GM21786 (cell line): ENCODE data around the gene FCAMR.

Experiments used
- ATAC-seq: cut with Tn5 transposase; IDR thresholded peaks from one replicate; pipeline ENCODE4 v1.9.1; 2021; ENCODE audit not compliant: unreplicated experiment

FCAMR gene

DNA sequence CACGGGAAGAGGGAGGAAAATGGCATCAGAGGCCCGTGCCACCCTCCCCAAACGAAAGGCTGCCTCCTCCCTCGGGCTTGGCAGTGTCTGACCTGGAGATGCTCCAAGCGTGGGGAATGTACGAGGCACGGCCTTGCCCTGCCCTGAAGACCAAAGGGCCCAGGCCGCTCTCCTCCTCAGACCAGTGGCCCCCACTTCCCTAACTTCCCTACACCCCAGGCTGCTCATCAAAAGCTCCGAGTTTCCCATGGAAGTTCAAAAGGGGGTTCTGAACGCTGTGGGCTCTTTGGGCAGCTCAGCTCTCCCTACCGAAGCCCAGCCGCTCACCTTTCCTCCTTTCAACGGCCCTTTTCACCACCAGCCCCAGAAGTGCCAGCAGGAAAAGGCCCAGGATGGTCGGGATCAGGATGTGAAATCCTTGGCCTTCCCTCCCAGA lies 60.4 kb downstream of the FCAMR start:
- ATAC-seq: no peak

DNA sequence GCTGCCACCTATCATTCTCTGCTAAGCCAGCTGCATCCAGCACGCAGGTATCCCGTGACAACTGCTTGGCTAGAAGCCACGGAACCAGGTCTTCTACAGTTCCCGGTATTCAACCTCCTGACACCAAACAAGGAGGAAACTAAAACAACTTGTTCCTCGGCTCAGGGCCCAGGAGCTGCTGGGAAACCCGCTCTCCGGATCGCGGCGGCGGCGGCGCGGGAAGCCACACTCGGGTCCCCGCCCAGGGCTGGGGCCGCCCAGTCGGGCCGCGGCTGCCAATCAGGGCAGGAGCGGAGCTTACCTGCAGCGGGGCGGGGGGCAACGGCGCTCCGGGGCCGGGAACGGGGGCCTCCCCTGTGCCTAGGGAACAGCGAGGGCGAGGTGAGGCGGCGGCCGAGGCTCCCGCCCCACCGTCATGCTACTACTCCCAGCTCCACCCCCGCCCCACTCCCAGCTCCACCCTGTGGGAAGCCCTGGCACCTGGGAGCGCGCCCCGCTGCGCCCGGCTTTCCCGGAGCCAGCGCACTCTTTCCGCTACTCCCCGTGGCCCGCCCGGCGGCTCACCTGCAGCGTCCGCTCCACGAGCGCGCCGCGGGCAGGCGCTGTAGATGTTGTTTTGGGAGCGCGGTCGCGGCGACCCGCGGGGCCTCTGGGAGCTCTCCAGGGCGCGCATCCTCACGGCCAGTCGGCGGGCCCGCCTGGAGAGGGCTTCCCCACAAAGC lies 60.9 kb downstream of the FCAMR start:
- no peak for ATAC-seq

DNA sequence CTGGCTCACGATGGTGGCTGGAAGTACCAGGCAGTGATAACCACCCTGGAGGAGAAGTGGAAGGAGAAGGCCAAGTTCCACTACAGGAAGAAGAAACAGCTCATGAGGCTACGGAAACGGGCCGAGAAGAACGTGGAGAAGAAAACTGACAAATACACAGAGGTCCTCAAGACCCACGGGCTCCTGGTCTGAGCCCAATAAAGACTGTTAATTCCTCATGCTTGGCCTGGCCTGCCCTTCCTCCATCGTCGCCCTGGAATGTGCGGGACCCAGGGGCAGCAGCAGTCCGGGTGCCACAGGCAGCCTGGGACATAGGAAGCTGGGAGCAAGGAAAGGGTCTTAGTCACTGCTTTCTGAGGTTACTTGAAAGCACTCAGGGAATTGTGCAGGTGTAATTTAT lies 62.2 kb downstream of the FCAMR start:
- ATAC-seq: no peak
